ENCODE data around the gene GMPPA.

GRCh38 chr2:219477179-219477578, 21.5 kb upstream of the GMPPA start:
- TF ChIP-seq POLR2A (IDR thresholded peaks at IDR 0.05): no peak
- TF ChIP-seq CTCF (IDR thresholded peaks at IDR 0.05): no peak
